ENCODE data around the gene RNF180. TPM values are rescaled to one million over a fixed set of nuclear protein-coding genes. Genes with fewer than 3 reads are reported as not detected.

Gene RNF180
- total RNA-seq, 4 donors from 2014 or later: 18.8 to 45.4 (median 30.9) TPM

DNA sequence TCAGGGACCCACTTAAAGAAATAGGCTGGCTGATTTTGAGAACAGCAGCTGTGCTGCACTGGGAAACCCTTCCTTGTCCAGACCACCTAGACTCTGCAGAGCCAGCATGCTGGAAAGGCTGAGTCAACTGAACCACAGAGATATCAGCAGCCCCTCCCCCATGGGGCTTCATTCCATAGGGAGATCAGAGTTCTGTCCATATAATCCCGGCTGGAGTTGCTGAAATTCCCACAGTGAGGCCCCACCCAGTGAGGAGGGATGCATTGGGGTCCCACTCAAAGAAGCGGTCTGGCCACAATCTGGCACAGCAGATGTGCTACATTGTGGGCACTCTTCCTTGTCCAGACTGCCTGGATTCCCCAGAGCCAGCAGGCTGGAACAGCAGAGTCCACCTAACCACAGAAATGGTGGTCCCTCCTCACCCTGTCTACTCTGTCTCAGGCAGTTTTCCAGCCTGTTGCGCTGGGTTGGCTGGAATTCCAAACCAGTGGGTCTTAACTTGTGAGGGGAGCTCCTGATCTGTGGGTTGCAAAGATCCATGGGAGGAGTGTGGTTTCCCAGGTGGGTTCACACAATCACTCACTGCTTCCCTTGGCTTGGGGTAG lies 127.1 kb downstream of the RNF180 start:
- H3K27ac ChIP-seq: no peak overlapping the region
- intact Hi-C loops (cut with DNase I; ENCODE audit: low total_unique reads): no loop called here
- DNase-seq: no peak

DNA sequence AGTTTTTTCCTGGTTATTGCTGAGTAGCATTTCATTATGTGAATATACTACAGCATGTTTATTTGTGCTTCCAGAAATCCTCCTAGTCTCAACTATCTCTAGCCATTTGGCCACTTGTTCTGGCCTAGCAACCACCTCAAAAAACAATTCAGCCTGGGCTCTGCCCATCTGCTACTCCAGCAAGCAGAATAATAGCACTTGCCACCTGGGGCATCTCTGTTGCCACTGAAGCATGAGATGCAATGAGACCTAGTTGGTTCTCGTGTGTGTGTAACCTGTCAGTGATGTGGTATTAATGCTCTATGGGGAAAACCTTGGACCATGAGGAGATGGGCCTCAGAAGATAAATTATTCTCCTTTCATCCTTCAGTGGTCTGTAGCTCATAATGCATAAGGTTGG lies 129.5 kb downstream of the RNF180 start:
- TF ChIP-seq CTCF (IDR thresholded peaks at IDR 0.05) (no peak), POLR2A (IDR thresholded peaks at IDR 0.05) (no peak)
- no peaks in the 10 kb centered on the region for H3K27me3 ChIP-seq
- intact Hi-C loops (cut with DNase I; ENCODE audit: low total_unique reads): no loop called here
- no peaks in the 10 kb centered on the region for H3K9me3 ChIP-seq
- H3K36me3 ChIP-seq: no peaks in the 10 kb centered on the region
- no peak overlapping the region for H3K4me3 ChIP-seq
- DNase-seq: no peak
- H3K27ac ChIP-seq: no peak overlapping the region
- H3K4me1 ChIP-seq: no peaks in the 10 kb centered on the region

More for the DNA sequence above, 127.1 kb downstream of the RNF180 start:
- Histone ChIP-seq H3K9me3 (no peaks in the 10 kb centered on the region), H3K4me3 (no peak overlapping the region), H3K4me1 (no peaks in the 10 kb centered on the region), H3K27me3 (no peaks in the 10 kb centered on the region), H3K36me3 (no peaks in the 10 kb centered on the region)
- TF ChIP-seq POLR2A (IDR thresholded peaks at IDR 0.05) (no peak), CTCF (IDR thresholded peaks at IDR 0.05) (no peak)

DNA sequence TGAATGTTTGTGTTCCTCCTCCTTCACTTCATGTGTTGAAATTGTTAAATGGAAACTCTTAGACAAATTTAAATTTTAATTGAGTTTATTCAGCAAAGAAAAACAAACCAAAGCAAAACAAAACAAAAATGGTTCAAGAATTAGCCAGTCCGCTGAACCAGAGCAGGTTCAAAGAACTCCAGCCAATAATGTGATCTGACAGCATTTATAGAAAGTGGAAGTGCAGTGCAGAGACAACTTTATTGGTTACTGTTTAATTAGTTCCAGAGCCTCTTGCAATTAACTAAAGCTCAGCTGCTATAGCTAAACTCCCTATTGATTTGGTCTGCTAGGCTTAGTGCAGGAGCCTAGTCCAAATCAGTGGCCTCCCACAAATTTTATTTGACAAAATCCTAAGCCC lies 132.9 kb downstream of the RNF180 start:
- Histone ChIP-seq H3K36me3 (no peaks in the 10 kb centered on the region), H3K27me3 (no peaks in the 10 kb centered on the region), H3K4me1 (no peaks in the 10 kb centered on the region), H3K4me3 (no peak overlapping the region), H3K27ac (no peak overlapping the region), H3K9me3 (no peaks in the 10 kb centered on the region)
- intact Hi-C loops (cut with DNase I; ENCODE audit: low total_unique reads): no loop called here
- TF ChIP-seq CTCF (IDR thresholded peaks at IDR 0.05) (no peak), POLR2A (IDR thresholded peaks at IDR 0.05) (no peak)
- DNase-seq: no peak

GRCh38 chr5:64299805-64300204 lies 134.2 kb downstream of the RNF180 start:
- no peaks in the 10 kb centered on the region for H3K36me3 ChIP-seq
- H3K4me3 ChIP-seq: no peak overlapping the region
- no peak overlapping the region for H3K27ac ChIP-seq
- no peaks in the 10 kb centered on the region for H3K27me3 ChIP-seq
- no peak for TF ChIP-seq CTCF (IDR thresholded peaks at IDR 0.05)
- TF ChIP-seq POLR2A (IDR thresholded peaks at IDR 0.05): no peak
- no peaks in the 10 kb centered on the region for H3K9me3 ChIP-seq
- intact Hi-C loops (cut with DNase I; ENCODE audit: low total_unique reads): no loop called here
- DNase-seq: no peak
- H3K4me1 ChIP-seq: no peaks in the 10 kb centered on the region

DNA sequence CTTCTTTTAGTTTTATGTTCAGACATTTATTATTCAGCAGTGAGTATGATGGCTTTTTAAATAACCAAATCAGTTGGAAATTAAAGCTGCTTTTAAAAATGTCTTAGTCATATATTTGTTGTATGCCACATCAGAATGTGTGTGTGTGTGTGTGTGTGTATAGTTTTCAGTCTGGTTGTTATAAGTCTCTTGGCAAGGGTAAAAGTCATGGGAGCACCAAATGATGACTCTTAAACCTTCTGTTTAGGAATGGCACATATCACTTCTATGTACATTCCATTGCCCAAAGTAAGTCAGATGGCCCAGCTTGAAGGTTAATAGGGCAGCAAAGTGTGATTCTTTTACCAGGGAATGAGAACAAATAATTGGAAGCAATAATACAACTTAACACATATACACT lies 135.9 kb downstream of the RNF180 start:
- Histone ChIP-seq H3K4me3 (no peak overlapping the region), H3K27me3 (no peaks in the 10 kb centered on the region), H3K9me3 (no peaks in the 10 kb centered on the region), H3K36me3 (no peaks in the 10 kb centered on the region), H3K4me1 (no peaks in the 10 kb centered on the region), H3K27ac (no peak overlapping the region)
- intact Hi-C loops (cut with DNase I; ENCODE audit: low total_unique reads): no loop called here
- TF ChIP-seq CTCF (IDR thresholded peaks at IDR 0.05) (no peak), POLR2A (IDR thresholded peaks at IDR 0.05) (no peak)
- DNase-seq: no peak
